HCT116 (cell line): ENCODE results near the gene COBL. TPM values are rescaled to one million over a fixed set of nuclear protein-coding genes. Genes with fewer than 3 reads are reported as not detected.

Experiments
- ATAC-seq: fragments of 200-7000 bp; cut with Tn5 transposase; 2 replicates; pipeline ENCODE4 v1.9.1; 2020; ENCODE audit warnings: mild to moderate bottlenecking, moderate library complexity
- BruUV-seq: library from RNA; stranded (reverse); fragments of 400-500 nt; replicated peaks from 2 replicates; lab custom pipeline; 2021; lab: Mats Ljungman, UMichigan
- CTCF ChIA-PET: fragments of 300-600 bp; sonication (Branson Sonifier 250); formaldehyde crosslinking; loops from one replicate; lab custom pipeline; 2021; ENCODE audit warnings: antibody characterized with exemption; lab: Charles Lee
- POLR2A ChIA-PET: fragments of 300-600, 350-600 bp; sonication (Branson Sonifier 250); formaldehyde crosslinking; loops from one replicate; lab custom pipeline; 2021; ENCODE audit warnings: antibody characterized with exemption; lab: Charles Lee
- RAD21 ChIA-PET, 2 experiments: fragments of 300-600 bp; sonication (Branson Sonifier 250); formaldehyde crosslinking; loops; one replicate each; lab custom pipeline; 2023; ENCODE audit warnings: low total read pairs in 2 of 2; ENCODE audit not compliant: uncharacterized antibody in 2 of 2, unreplicated experiment in 2 of 2, low non-redundant PET in 1 of 2; lab: Charles Lee
- DNase-seq: peaks from one replicate; pipeline ENCODE4 v3.0.0-alpha.2; 2010; ENCODE audit warnings: low read depth, low spot score
- H2AFZ ChIP-seq: fragments of 200-600 bp; shearing (Covaris generic), sonication (generic); 2 replicates; pipeline ENCODE4 v1.6.1; 2017; ENCODE audit warnings: low read depth, mixed run types, mixed read lengths, antibody characterized with exemption, low read length; ENCODE audit not compliant: poor library complexity, severe bottlenecking
- H3K27ac ChIP-seq: 2 replicates; pipeline ENCODE4 v1.5.1; 2012; ENCODE audit warnings: low read depth, low read length
- H3K27me3 ChIP-seq: fragments of 200-600 bp; sonication (generic); 2 replicates; pipeline ENCODE4 v1.6.1; 2016; ENCODE audit warnings: mixed run types, low read length, mixed read lengths; ENCODE audit not compliant: insufficient read depth
- H3K36me3 ChIP-seq, 2 experiments: fragments of 200-500 bp in 1 of 2; fragments of 200-600 bp in 1 of 2; sonication (Bioruptor generic) in 1 of 2; sonication (generic) in 1 of 2; 2 replicates each; pipeline versions ENCODE4 v1.5.1 to v1.6.1; 2014 to 2016; ENCODE audit warnings: low read length in 2 of 2, inconsistent platforms in 1 of 2, mixed read lengths in 1 of 2, mixed run types in 1 of 2; ENCODE audit not compliant: insufficient read depth in 2 of 2, control insufficient read depth in 1 of 2
- H3K4me1 ChIP-seq, 2 experiments: fragments of 200-600 bp in 1 of 2; sonication (generic) in 1 of 2; 2 replicates each; pipeline versions ENCODE4 v1.5.1 to v1.6.1; 2012 to 2017; ENCODE audit warnings: low read length in 2 of 2, inconsistent platforms in 1 of 2, mild to moderate bottlenecking in 1 of 2, mixed read lengths in 1 of 2, mixed run types in 1 of 2, moderate library complexity in 1 of 2; ENCODE audit not compliant: insufficient read depth in 2 of 2, control insufficient read depth in 1 of 2
- H3K4me2 ChIP-seq: fragments of 200-600 bp; sonication (generic); 2 replicates; pipeline ENCODE4 v1.6.1; 2017; ENCODE audit warnings: mixed run types, low read length, mixed read lengths
- H3K4me3 ChIP-seq, 2 experiments: fragments of 200-600 bp in 1 of 2; sonication (generic) in 1 of 2; replicated peaks in 1 of 2; 2 replicates each; pipeline ENCODE4 v1.5.1; 2011 to 2016; ENCODE audit warnings: low read length in 2 of 2, control low read depth in 1 of 2, low read depth in 1 of 2, mild to moderate bottlenecking in 1 of 2, mixed read lengths in 1 of 2, mixed run types in 1 of 2
- H3K79me2 ChIP-seq: fragments of 200-600 bp; sonication (generic); 2 replicates; pipeline ENCODE4 v1.6.1; 2017; ENCODE audit warnings: mild to moderate bottlenecking, mixed run types, low read length, moderate library complexity, mixed read lengths; ENCODE audit not compliant: insufficient read depth
- H3K9ac ChIP-seq: fragments of 200-600 bp; sonication (generic); 2 replicates; pipeline ENCODE4 v1.6.1; 2016; ENCODE audit warnings: low read length, mixed read lengths
- H3K9me2 ChIP-seq: fragments of 200-600 bp; sonication (generic), shearing (Covaris generic); 2 replicates; pipeline ENCODE4 v1.6.1; 2017; ENCODE audit warnings: mixed run types, mild to moderate bottlenecking, moderate library complexity; ENCODE audit not compliant: insufficient read depth
- H3K9me3 ChIP-seq, 2 experiments: fragments of 200-500 bp in 1 of 2; fragments of 200-600 bp in 1 of 2; sonication (Bioruptor generic) in 1 of 2; sonication (generic) in 1 of 2; 2 replicates each; pipeline ENCODE4 v1.6.1; 2014 to 2017; ENCODE audit warnings: low read length in 2 of 2, mixed read lengths in 2 of 2, inconsistent platforms in 1 of 2, low read depth in 1 of 2, mild to moderate bottlenecking in 1 of 2, mixed run types in 1 of 2, moderate library complexity in 1 of 2; ENCODE audit not compliant: control insufficient read depth in 1 of 2, insufficient read depth in 1 of 2
- H4K20me1 ChIP-seq: fragments of 200-600 bp; sonication (generic), shearing (Covaris generic); 2 replicates; pipeline ENCODE4 v1.6.1; 2017; ENCODE audit warnings: mixed run types, mild to moderate bottlenecking, moderate library complexity; ENCODE audit not compliant: insufficient read depth
- EGR1 ChIP-seq: IDR thresholded peaks from 2 replicates; pipeline ENCODE4 v1.6.1; 2012; ENCODE audit warnings: low read depth
- ELF1 ChIP-seq: IDR thresholded peaks from 2 replicates; pipeline ENCODE4 v1.6.1; 2012; ENCODE audit warnings: low read depth, borderline replicate concordance
- EZH2 ChIP-seq: fragments of 200-600 bp; sonication (generic); IDR thresholded peaks from 2 replicates; pipeline ENCODE4 v1.6.1; 2017; ENCODE audit warnings: antibody characterized with exemption, mixed run types
- FOSL1 ChIP-seq: IDR thresholded peaks from 2 replicates; pipeline ENCODE4 v1.6.1; 2012; ENCODE audit warnings: low read depth
- JUND ChIP-seq: IDR thresholded peaks from 2 replicates; pipeline ENCODE4 v1.6.1; 2012
- SP1 ChIP-seq: IDR thresholded peaks from 2 replicates; pipeline ENCODE4 v1.6.1; 2012; ENCODE audit warnings: low read depth
- SRF ChIP-seq: IDR thresholded peaks from 2 replicates; pipeline ENCODE4 v1.6.1; 2012; ENCODE audit warnings: low read depth
- YY1 ChIP-seq: IDR thresholded peaks from 2 replicates; pipeline ENCODE4 v1.6.1; 2011; ENCODE audit warnings: low read length, low read depth, moderate library complexity, mild to moderate bottlenecking; ENCODE audit not compliant: insufficient replicate concordance; ENCODE audit errors: extremely low read depth
- intact Hi-C: fragments of 100-400 bp; cut with micrococcal nuclease; formaldehyde crosslinking; loops from 2 replicates; pipeline ENCODE4 v1.10.0; 2022
- total RNA-seq: library from RNA; stranded (reverse); gene quantifications from one replicate; pipeline ENCODE4 v1.2.1, GENCODE V29; 2021; ENCODE audit not compliant: unreplicated experiment
- TF ChIP-seq, protein P1 (sequence below): IDR thresholded peaks from 2 replicates; pipeline ENCODE4 v1.6.1; 2012
- TF ChIP-seq, protein P2 (sequence below): IDR thresholded peaks from 2 replicates; pipeline ENCODE4 v1.6.1; 2012

The COBL gene
- total RNA-seq, 1 experiment from 2014 or later, result 19.3 TPM

DNA sequence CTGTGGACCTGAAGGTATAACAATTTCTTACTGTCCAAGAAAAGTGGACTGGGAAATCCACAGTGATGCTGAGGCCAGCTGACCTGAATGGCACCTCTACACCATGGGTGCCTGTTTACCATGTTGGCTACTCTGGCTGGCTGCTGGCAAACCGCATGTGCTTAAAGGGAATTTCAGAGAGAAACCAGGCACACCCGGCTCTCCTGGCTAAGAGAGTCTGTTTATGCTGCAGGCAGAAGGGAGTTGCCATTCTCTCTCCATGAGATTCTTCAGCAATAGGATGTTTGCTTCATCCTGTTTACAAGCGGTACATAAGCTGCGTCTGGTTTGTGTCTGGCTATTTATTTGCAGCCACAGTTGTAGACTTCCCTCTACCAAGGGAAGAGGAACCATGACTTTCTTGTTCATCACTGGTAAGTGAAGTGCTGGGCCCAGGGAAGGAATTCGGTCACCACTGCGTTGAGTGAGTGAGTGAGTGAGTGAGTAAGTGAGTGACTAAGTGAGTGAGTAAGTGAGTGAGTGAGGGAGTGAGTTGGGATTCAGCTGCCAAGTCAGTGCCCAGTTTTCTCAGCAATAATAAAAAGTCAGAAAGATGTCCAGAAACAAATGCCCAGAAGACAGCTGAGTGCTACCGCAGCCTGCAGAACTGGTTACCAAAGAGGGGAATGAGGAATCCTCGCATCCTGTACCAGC is 90.4 kb downstream of the COBL start:
- no peak overlapping the region for H2AFZ ChIP-seq

More for the DNA sequence above, 90.4 kb downstream of the COBL start:
- ATAC-seq (peak; percentile 39; the same call in 1 of the 2 replicates), DNase-seq (no peak)
- peaks cover 7 to 25% of the 10 kb centered on the region in 2 experiments; a peak in 3 of 4 replicates for H3K4me1 ChIP-seq
- no peaks in the 10 kb centered on the region for H3K9me3 ChIP-seq
- TF ChIP-seq EZH2, result no peak
- no peak for TF ChIP-seq YY1
- TF ChIP-seq SRF, result no peak
- TF ChIP-seq ELF1, result no peak
- TF ChIP-seq, protein P1, sequence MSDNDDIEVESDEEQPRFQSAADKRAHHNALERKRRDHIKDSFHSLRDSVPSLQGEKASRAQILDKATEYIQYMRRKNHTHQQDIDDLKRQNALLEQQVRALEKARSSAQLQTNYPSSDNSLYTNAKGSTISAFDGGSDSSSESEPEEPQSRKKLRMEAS, result no peak
- peak; percentile 57 for TF ChIP-seq FOSL1
- TF ChIP-seq, protein P2, sequence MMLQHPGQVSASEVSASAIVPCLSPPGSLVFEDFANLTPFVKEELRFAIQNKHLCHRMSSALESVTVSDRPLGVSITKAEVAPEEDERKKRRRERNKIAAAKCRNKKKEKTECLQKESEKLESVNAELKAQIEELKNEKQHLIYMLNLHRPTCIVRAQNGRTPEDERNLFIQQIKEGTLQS, result no peak
- no peak for TF ChIP-seq EGR1
- TF ChIP-seq JUND, result peak; percentile 25; the same call in 1 of the 2 replicates
- TF ChIP-seq SP1, result no peak
- peak overlapping the region; percentile 45 for H3K4me2 ChIP-seq
- no peak overlapping the region for H3K27ac ChIP-seq
- H3K79me2 ChIP-seq, result no peaks in the 10 kb centered on the region
- ChIA-PET CTCF (interaction anchor here (1.4 to 4.9 kb wide), 5 partner anchors 13 to 143 kb away, joined by 3 to 29 read pairs (median 11); no protein-coding TSS in a partner anchor), RAD21 (interaction anchor here (0.6 to 1.3 kb wide), 3 partner anchors 64 to 652 kb away, joined by 3 to 5 read pairs (median 3); no protein-coding TSS in a partner anchor), POLR2A (no interaction called here)
- H3K9me2 ChIP-seq, result no peaks in the 10 kb centered on the region
- intact Hi-C loops, result loop anchor here (5.0 kb wide), 1 partner anchor 141 kb away; no protein-coding TSS in a partner anchor
- H4K20me1 ChIP-seq, result no peaks in the 10 kb centered on the region
- H3K36me3 ChIP-seq, result no peaks in the 10 kb centered on the region
- 0 out of 2 replicates have a peak overlapping the region, but pooled peaks have one; percentile 3 for H3K9ac ChIP-seq
- no peaks in the 10 kb centered on the region for H3K27me3 ChIP-seq
- H3K4me3 ChIP-seq, result no peak overlapping the region
- BruUV-seq, result no TSS peak
